ENCODE results near the gene LGALS12.
"Not testable (repeated sequence)": the region's sequence is repeated elsewhere in the genome, so short reads cannot be mapped to it uniquely, and the experiment has no call there.

The LGALS12 gene

GRCh38 chr11:63532799-63533475, 27.1 kb downstream of the LGALS12 start:
- DNase-seq (ENCODE audit: low read depth in 2 of 2), result no peak

DNA sequence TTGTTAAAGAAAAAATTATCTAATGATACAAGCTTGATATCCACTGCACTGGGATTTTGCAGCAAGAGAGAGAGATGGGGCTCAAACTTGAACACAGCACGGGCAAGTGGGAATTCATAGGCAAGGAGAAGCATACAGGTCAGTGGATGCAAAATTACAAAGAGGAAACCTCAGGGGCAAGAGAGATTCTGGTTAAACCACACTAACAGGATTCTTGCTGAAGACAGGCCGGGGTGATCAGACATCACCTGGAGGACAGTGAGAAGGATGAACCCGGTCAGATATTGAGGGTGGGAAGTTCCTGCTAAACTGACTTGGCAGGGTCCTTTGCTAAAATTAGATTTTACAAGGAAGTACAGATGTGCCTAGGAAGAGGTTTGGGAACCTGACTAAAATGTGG, 28.2 kb downstream of the LGALS12 start:
- no peak for DNase-seq (ENCODE audit: low read depth in 2 of 2)

DNA sequence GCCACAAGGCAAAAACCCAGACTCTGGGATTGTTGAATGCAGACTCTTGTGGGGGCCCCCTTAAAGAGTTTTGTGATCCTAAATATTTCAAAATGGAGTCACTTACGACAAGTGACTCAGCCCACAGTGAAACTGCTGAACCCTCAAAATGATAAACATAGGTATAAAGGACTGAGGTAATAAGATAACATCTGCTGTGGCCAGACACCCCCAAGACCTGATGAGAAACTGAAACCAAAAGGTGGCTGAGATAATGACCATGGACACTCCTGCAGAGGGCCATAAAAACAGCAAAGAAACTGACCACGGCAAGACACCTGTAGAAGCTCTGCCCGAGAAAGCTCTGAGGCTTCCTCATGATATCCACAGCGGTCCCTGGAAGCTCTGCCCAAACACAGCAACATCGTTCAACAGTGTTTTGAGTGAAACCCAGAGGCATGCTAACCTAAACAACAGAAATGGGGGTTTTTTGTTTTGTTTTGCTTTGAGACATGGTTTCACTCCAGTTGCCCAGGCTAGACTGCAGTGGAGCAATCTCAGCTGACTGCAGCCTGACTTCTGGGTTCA, 29.1 kb downstream of the LGALS12 start:
- no peak for DNase-seq (ENCODE audit: low read depth in 2 of 2)

DNA sequence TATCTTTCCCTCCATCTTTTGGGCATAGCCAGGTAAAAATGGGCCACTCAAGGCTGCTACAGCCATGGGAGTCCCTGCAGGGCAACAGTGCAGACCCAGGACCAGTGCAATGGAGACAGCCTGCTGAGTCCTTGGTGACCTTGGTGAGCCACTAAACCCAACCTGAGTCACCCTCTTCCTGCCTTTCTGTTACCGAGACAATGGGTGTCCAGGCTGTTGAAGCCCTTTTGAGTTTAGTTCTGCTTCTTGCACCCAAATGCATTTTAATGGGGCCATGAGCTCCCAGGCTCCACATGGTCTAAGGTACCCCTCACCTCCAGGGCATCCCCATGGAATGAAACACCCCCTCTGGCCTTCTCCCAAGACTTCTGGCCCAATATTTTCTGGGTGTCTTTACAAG, 29.9 kb downstream of the LGALS12 start:
- DNase-seq (ENCODE audit: low read depth in 2 of 2), result no peak

GRCh38 chr11:63536669-63537292, 30.9 kb downstream of the LGALS12 start, which contains the start of gene PLAAT4:
Gene PLAAT4, plus strand, starts transcription at chr11:63536808. Its CDS starts 61 bp downstream, at chr11:63536869.
- DNase-seq (ENCODE audit: low read depth in 2 of 2), result no peak

- no peak for DNase-seq (ENCODE audit: low read depth in 2 of 2)
Measured at GRCh38 chr11:63537293-63538101, 31.6 kb downstream of the LGALS12 start.

DNA sequence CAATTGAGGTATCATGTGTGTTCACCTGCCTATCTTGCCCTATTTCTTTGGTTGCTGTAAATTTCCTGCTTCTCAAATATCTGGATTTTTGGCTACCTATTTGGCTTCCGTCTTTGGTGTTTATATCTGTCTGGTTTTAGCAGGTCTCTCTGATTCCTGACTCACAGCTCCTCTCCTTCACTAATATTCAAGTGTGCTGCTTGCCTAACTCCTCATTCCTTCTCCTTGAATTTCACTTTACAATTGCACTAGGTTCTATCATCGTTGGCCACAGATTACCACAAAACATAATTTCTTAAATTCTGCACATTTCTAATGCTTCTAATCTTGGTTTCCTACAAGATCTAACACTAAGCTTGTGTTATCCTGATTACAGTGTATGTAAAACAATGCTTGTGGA, 36.6 kb downstream of the LGALS12 start:
- not testable (repeated sequence) for DNase-seq (ENCODE audit: low read depth in 2 of 2)

GRCh38 chr11:63543711-63544110, 37.8 kb downstream of the LGALS12 start:
- no peak for DNase-seq (ENCODE audit: low read depth in 2 of 2)

DNA sequence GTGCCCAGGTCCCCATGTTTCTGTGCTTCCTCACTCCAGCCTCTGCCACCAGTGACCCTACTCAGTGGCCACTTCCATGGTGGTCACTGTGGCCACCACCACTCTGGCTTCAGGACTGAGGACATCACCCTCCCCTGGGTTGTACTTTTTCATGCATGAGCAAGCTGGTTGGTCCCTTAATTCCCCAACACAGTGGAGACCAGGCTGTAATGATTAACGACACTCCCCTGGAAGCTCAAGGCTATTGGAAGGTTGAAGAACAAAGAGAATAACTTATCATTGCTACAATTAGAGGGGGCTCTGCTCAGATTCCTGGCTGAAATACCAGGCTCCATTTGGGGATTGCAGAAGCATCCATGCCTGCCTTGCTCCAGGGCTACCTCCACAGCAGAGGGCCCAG, 41.2 kb downstream of the LGALS12 start:
- no peak for DNase-seq (ENCODE audit: low read depth in 2 of 2)

- no peak for DNase-seq (ENCODE audit: low read depth in 2 of 2)
Measured at GRCh38 chr11:63548178-63548577, 42.3 kb downstream of the LGALS12 start.

- DNase-seq (ENCODE audit: low read depth in 2 of 2), result no peak
Measured at GRCh38 chr11:63549411-63549810, 43.5 kb downstream of the LGALS12 start.

DNA sequence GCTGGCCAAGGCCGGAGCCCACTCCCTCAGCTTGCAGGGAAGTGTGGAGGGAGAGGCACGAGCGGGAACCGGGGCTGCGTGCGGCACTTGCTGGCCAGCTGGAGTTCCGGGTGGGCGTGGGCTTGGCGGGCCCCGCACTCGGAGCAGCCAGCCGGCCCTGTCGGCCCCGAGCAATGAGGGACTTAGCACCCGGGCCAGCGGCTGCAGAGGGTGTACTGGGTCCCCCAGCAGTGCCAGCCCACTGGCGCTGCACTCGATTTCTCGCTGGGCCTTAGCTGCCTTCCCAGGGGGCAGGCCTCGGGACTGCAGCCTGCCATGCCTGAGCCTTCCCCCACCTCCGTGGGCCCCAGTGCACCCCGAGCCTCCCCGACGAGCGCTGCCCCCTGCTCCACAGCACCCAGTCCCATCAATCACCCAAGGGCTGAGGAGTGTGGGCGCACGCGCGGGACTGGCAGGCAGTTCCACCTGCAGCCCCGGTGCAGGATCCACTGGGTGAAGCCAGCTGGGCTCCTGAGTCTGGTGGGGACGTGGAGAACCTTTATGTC, 44.3 kb downstream of the LGALS12 start:
- not testable (repeated sequence) for DNase-seq (ENCODE audit: low read depth in 2 of 2)

GRCh38 chr11:63551091-63551888, 45.4 kb downstream of the LGALS12 start:
- DNase-seq (ENCODE audit: low read depth in 2 of 2), result no peak

GRCh38 chr11:63551889-63552266, 46.0 kb downstream of the LGALS12 start:
- DNase-seq (ENCODE audit: low read depth in 2 of 2), result no peak

GRCh38 chr11:63552921-63553320, 47.0 kb downstream of the LGALS12 start:
- no peak for DNase-seq (ENCODE audit: low read depth in 2 of 2)

DNA sequence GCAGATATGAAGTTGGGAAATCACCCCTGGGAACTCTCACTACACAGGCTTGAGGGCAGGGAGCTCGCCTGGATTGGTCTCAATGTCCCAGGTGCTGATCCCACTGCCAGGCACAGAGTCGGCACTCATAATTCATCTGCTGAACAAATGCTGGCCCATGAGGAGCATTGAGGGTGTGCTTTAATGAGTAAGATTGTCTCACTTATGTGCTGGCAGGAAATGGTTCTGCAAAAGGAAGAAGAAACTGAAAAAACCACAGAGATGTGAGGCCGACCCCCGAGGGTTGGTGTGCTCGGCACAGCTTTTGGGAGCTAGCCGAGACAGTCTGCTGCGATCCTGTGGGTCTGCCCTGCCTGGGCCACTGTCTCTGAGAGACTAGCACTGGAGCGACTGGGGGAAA, 47.9 kb downstream of the LGALS12 start:
- peak in 1 of 2 donors; percentile 38 for DNase-seq (ENCODE audit: low read depth in 2 of 2)

DNA sequence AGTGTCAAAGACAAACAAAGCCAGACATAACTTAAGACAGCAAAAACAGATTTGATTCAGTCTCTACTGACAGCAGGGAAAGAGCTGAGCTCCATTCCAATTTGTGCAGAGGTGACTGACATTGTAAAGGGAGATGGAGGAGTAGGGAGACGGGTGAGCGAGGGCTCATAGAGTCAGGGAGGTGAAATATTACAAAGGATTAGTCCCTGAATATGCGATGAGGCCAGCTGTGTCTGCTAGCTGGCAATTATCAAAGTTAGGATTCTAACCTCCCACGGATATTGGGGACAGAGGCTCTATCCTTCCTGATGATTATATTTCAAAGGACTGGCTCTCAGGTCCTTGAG, 49.0 kb downstream of the LGALS12 start:
- no peak for DNase-seq (ENCODE audit: low read depth in 2 of 2)

- DNase-seq (ENCODE audit: low read depth in 2 of 2), result no peak
Measured at GRCh38 chr11:63556404-63557013, 50.6 kb downstream of the LGALS12 start.

GRCh38 chr11:63557570-63557969, 51.7 kb downstream of the LGALS12 start:
- DNase-seq (ENCODE audit: low read depth in 2 of 2), result no peak

DNA sequence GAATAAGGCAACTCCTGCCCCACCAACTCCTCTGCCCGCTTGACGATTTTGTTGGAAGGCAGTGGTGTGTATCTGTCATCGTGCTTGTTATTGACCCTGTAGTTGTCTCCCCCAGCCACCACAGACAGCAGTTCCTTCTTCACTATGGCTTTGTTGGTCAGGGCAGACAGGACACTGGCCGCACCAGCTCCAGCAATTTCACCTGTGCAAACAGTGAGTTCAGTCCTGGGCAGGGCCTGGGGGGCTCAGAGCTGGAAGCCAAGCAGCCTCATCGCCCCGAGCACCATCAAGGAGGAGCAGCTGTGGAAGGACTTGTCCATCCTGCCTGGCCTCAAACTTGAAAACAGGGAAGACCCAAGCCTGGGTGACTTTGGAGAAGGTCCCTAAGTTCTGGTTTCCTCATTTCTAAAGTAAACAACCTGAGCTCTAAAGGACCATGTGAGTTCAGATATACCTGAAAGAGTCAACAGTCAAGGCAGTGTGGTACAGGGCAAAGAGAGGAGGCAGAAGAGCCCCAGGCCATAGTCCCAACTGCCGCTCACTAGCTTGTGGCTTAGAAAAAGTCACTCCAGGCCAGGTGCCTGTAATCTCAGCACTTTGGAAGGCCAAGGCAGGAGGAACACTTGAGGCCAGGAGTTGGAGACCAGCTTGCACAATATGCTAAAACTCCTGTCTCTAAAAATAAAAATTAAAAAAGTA, 52.7 kb downstream of the LGALS12 start:
- DNase-seq (ENCODE audit: low read depth in 2 of 2), result no peak

All from stimulated activated CD4-positive, alpha-beta T cell treated with anti-CD3 and anti-CD28 coated beads, Interleukin-15, amount 100 ng/mL, for 48 hours (primary cell).